H1 (cell line): ENCODE data around the gene TMEM181. TPM values are rescaled to one million over a fixed set of nuclear protein-coding genes. Genes with fewer than 3 reads are reported as not detected.

Experiments used
- CTCF ChIA-PET: fragments of 300-600 bp; sonication (Branson Sonifier 250); formaldehyde crosslinking; loops from one replicate; lab custom pipeline; 2021; ENCODE audit not compliant: partially characterized antibody; lab: Charles Lee
- POLR2A ChIA-PET: fragments of 300-600 bp; sonication (Branson Sonifier 250); formaldehyde crosslinking; loops from one replicate; lab custom pipeline; 2021; ENCODE audit warnings: inconsistent platforms; ENCODE audit not compliant: partially characterized antibody; lab: Charles Lee
- DNase-seq, 2 experiments: peaks; one replicate each; pipeline versions ENCODE4 v3.0.0 to v3.0.0-alpha.2; 2010 to 2022; ENCODE audit warnings: low spot score in 2 of 2, low read depth in 1 of 2, mixed read lengths in 1 of 2
- FAIRE-seq: peaks from 2 replicates; lab custom pipeline; 2011; peaks lifted over from hg19 to GRCh38; lab: Jason Lieb, UNC
- H2AFZ ChIP-seq: 2 replicates; pipeline ENCODE4 v1.8.1; 2012; ENCODE audit warnings: low read length, inconsistent platforms
- H2AK5ac ChIP-seq: 2 replicates; pipeline ENCODE4 v1.6.1; 2013; ENCODE audit warnings: low read depth, low read length
- H2BK120ac ChIP-seq: replicated peaks from 2 replicates; pipeline ENCODE3; 2013; ENCODE audit warnings: low read depth, low read length, inconsistent platforms
- H2BK12ac ChIP-seq: 2 replicates; pipeline ENCODE4 v1.6.1; 2013; ENCODE audit warnings: low read depth, low read length
- H2BK15ac ChIP-seq: 2 replicates; pipeline ENCODE4 v1.6.1; 2013; ENCODE audit warnings: low read length
- H2BK20ac ChIP-seq: 2 replicates; pipeline ENCODE4 v1.6.1; 2013; ENCODE audit warnings: low read length
- H2BK5ac ChIP-seq: 2 replicates; pipeline ENCODE4 v1.6.1; 2013; ENCODE audit warnings: low read depth, low read length
- H3K14ac ChIP-seq: 2 replicates; pipeline ENCODE4 v1.6.1; 2013; ENCODE audit warnings: inconsistent platforms; ENCODE audit not compliant: insufficient read length
- H3K18ac ChIP-seq: 2 replicates; pipeline ENCODE4 v1.6.1; 2013; ENCODE audit warnings: low read length; ENCODE audit errors: extremely low read depth
- H3K23ac ChIP-seq: 2 replicates; pipeline ENCODE4 v1.6.1; 2013; ENCODE audit warnings: inconsistent platforms; ENCODE audit not compliant: insufficient read length
- H3K23me2 ChIP-seq: 2 replicates; pipeline ENCODE4 v1.6.1; 2013; ENCODE audit warnings: low read depth, low read length
- H3K27ac ChIP-seq: 2 replicates; pipeline ENCODE4 v1.6.1; 2011; ENCODE audit warnings: low read depth, low read length, inconsistent platforms
- H3K27me3 ChIP-seq, 4 experiments: replicated peaks in 1 of 4; 1 replicate in 1 of 4; 2 replicates in 3 of 4; pipeline versions ENCODE4 v1.6.1 to v1.8.1; 2011 to 2013; ENCODE audit warnings: low read length in 3 of 4, mild to moderate bottlenecking in 3 of 4, inconsistent platforms in 2 of 4, mixed read lengths in 2 of 4, moderate library complexity in 1 of 4; ENCODE audit not compliant: control insufficient read depth in 3 of 4, insufficient read depth in 3 of 4; ENCODE audit errors: extremely low read depth in 1 of 4
- H3K36me3 ChIP-seq, 4 experiments: 2 replicates each; pipeline versions ENCODE4 v1.6.1 to v1.8.1; 2011 to 2013; ENCODE audit warnings: mild to moderate bottlenecking in 4 of 4, low read length in 3 of 4, moderate library complexity in 2 of 4, control low read depth in 1 of 4, inconsistent platforms in 1 of 4; ENCODE audit not compliant: insufficient read depth in 4 of 4, control insufficient read depth in 2 of 4
- H3K4ac ChIP-seq: replicated peaks from 2 replicates; pipeline ENCODE3; 2013; ENCODE audit warnings: low read length, low read depth, mixed read lengths, inconsistent platforms; ENCODE audit not compliant: insufficient read length
- H3K4me1 ChIP-seq, 4 experiments: replicated peaks in 1 of 4; 1 replicate in 1 of 4; 2 replicates in 3 of 4; pipeline versions ENCODE4 v1.6.1 to v1.8.1; 2011 to 2013; ENCODE audit warnings: low read length in 3 of 4, inconsistent platforms in 2 of 4, mixed read lengths in 1 of 4; ENCODE audit not compliant: insufficient read depth in 4 of 4, control insufficient read depth in 3 of 4
- H3K4me2 ChIP-seq, 2 experiments: 2 replicates each; pipeline versions ENCODE4 v1.6.1 to v1.8.1; 2011 to 2013; ENCODE audit warnings: low read depth in 2 of 2, low read length in 2 of 2, control low read depth in 1 of 2, inconsistent platforms in 1 of 2, mild to moderate bottlenecking in 1 of 2; ENCODE audit not compliant: insufficient read depth in 1 of 2
- H3K4me3 ChIP-seq, 4 experiments: fragments of 200-600, 300-600 bp in 1 of 4; sonication (generic), shearing (Covaris generic), sonication (Bioruptor Twin) in 1 of 4; 2 replicates each; pipeline versions ENCODE4 v1.5.1 to v1.8.1; 2011 to 2016; ENCODE audit warnings: low read length in 4 of 4, low read depth in 3 of 4, control low read depth in 2 of 4, inconsistent platforms in 2 of 4, mild to moderate bottlenecking in 2 of 4, mixed read lengths in 1 of 4, moderate library complexity in 1 of 4; ENCODE audit not compliant: insufficient read depth in 2 of 4; ENCODE audit errors: extremely low read depth in 1 of 4
- H3K56ac ChIP-seq: replicated peaks from 2 replicates; pipeline ENCODE3; 2013; ENCODE audit warnings: low read depth, mild to moderate bottlenecking, mixed read lengths, low read length, inconsistent platforms; ENCODE audit not compliant: insufficient read length
- H3K79me1 ChIP-seq: 2 replicates; pipeline ENCODE4 v1.6.1; 2013; ENCODE audit warnings: low read depth, low read length, control low read depth
- H3K79me2 ChIP-seq, 2 experiments: 2 replicates each; pipeline versions ENCODE4 v1.6.1 to v1.8.1; 2012 to 2013; ENCODE audit warnings: low read length in 2 of 2, mild to moderate bottlenecking in 2 of 2, inconsistent platforms in 1 of 2; ENCODE audit not compliant: insufficient read depth in 2 of 2, control insufficient read depth in 1 of 2
- H3K9ac ChIP-seq, 4 experiments: replicated peaks in 1 of 4; 1 replicate in 1 of 4; 2 replicates in 3 of 4; pipeline versions ENCODE4 v1.6.1 to v1.8.1; 2011 to 2013; ENCODE audit warnings: low read depth in 3 of 4, low read length in 3 of 4, control low read depth in 2 of 4, mild to moderate bottlenecking in 2 of 4, moderate library complexity in 2 of 4, inconsistent platforms in 1 of 4; ENCODE audit errors: extremely low read depth in 1 of 4
- H3K9me3 ChIP-seq, 2 experiments: 2 replicates each; pipeline versions ENCODE4 v1.6.1 to v1.8.1; 2012 to 2013; ENCODE audit warnings: mild to moderate bottlenecking in 2 of 2, moderate library complexity in 2 of 2, control low read depth in 1 of 2, inconsistent platforms in 1 of 2, low read depth in 1 of 2, low read length in 1 of 2, mixed read lengths in 1 of 2; ENCODE audit not compliant: insufficient read depth in 2 of 2
- H4K20me1 ChIP-seq, 2 experiments: replicated peaks in 1 of 2; 2 replicates each; pipeline versions ENCODE3 to v1.8.1; 2011 to 2013; ENCODE audit warnings: inconsistent platforms in 2 of 2, low read length in 2 of 2, mild to moderate bottlenecking in 1 of 2; ENCODE audit not compliant: insufficient read depth in 2 of 2, control insufficient read depth in 1 of 2
- H4K5ac ChIP-seq: 2 replicates; pipeline ENCODE4 v1.6.1; 2013; ENCODE audit warnings: low read length, low read depth, mixed read lengths, inconsistent platforms; ENCODE audit not compliant: insufficient read length
- H4K8ac ChIP-seq: 2 replicates; pipeline ENCODE4 v1.8.0; 2013; ENCODE audit warnings: mild to moderate bottlenecking, moderate library complexity, low read length, inconsistent platforms; ENCODE audit not compliant: insufficient read depth; ENCODE audit errors: extremely low read depth
- H4K91ac ChIP-seq: replicated peaks from 2 replicates; pipeline ENCODE3; 2013; ENCODE audit warnings: low read length, mixed read lengths, inconsistent platforms; ENCODE audit not compliant: insufficient read length
- HDAC2 ChIP-seq, 2 experiments: fragments of 300-600 bp in 1 of 2; sonication (generic) in 1 of 2; IDR thresholded peaks; 2 replicates each; pipeline ENCODE4 v1.6.1; 2011 to 2012; ENCODE audit warnings: low read depth in 2 of 2, low read length in 2 of 2, mild to moderate bottlenecking in 2 of 2, moderate library complexity in 2 of 2, borderline replicate concordance in 1 of 2, inconsistent platforms in 1 of 2
- PHF8 ChIP-seq: fragments of 200-600 bp; sonication (generic); conservative IDR thresholded peaks from 2 replicates; pipeline ENCODE4 v1.7.1; 2012; ENCODE audit warnings: low read depth, mild to moderate bottlenecking, inconsistent platforms, low read length, moderate library complexity
- POLR2A ChIP-seq, 2 experiments: IDR thresholded peaks; 1 replicate in 1 of 2; 2 replicates in 1 of 2; pipeline ENCODE4 v1.6.1; 2011; ENCODE audit warnings: low read depth in 2 of 2, low read length in 2 of 2, mild to moderate bottlenecking in 2 of 2; ENCODE audit errors: control extremely low read depth in 1 of 2
- RBBP5 ChIP-seq: IDR thresholded peaks from 2 replicates; pipeline ENCODE4 v1.7.1; 2012; ENCODE audit warnings: low read depth, mild to moderate bottlenecking, inconsistent platforms, low read length, moderate library complexity, borderline replicate concordance
- SP2 ChIP-seq: IDR thresholded peaks from 2 replicates; pipeline ENCODE4 v1.6.1; 2012; ENCODE audit warnings: mild to moderate bottlenecking, low read length, inconsistent platforms
- SUZ12 ChIP-seq: fragments of 200-600 bp; sonication (generic); IDR thresholded peaks from 2 replicates; pipeline ENCODE4 v1.6.1; 2012; ENCODE audit warnings: mild to moderate bottlenecking, inconsistent platforms, low read length, moderate library complexity, mixed read lengths
- TBP ChIP-seq: IDR thresholded peaks from 2 replicates; pipeline ENCODE4 v1.6.1; 2011; ENCODE audit warnings: low read depth, low read length, improper control_type of control experiment
- TEAD4 ChIP-seq: IDR thresholded peaks from 2 replicates; pipeline ENCODE4 v1.6.1; 2012; ENCODE audit warnings: low read depth, low read length, inconsistent platforms, mixed read lengths
- USF2 ChIP-seq: IDR thresholded peaks from 2 replicates; pipeline ENCODE4 v1.6.1; 2011; ENCODE audit warnings: low read length, improper control_type of control experiment
- WGBS, 2 experiments: shearing (Covaris generic) in 1 of 2; methylation state at CpG; one replicate each; pipeline versions ENCODE4 v1.1.6 to v1.1.7; 2013 to 2015; ENCODE audit warnings: low lambda C conversion rate in 2 of 2, mixed read lengths in 2 of 2, inconsistent platforms in 1 of 2, low coverage in 1 of 2, missing lambda C conversion rate in 1 of 2; ENCODE audit not compliant: insufficient replicate concordance in 2 of 2, insufficient coverage in 1 of 2, insufficient read length in 1 of 2; ENCODE audit errors: extremely low coverage in 1 of 2, missing lambda C conversion rate in 1 of 2; 5-methylcytosine and 5-hydroxymethylcytosine counted together
- polyA plus RNA-seq, 7 experiments: library from polyadenylated mRNA; depleted of rRNA in 3 of 7; stranded (reverse) in 5 of 7; unstranded in 2 of 7; fragments of >200 nt in 5 of 7; fragments of 200-250 nt in 2 of 7; gene quantifications; 1 replicate in 5 of 7; 2 replicates in 1 of 7; 4 replicates in 1 of 7; pipeline versions ENCODE4 v1.2.1 to v1.2.3, GENCODE V29; 2011 to 2013; ENCODE audit warnings: missing spikeins in 2 of 7, mixed read lengths in 2 of 7
- total RNA-seq: library from RNA; stranded (reverse); fragmentation: NEBNext Ultra II Directional; extraction: Animal tissue kit (Norgen Biotek cat#: 25700); gene quantifications from 2 replicates; pipeline ENCODE4 v1.2.1, GENCODE V29; 2021

Gene TMEM181
- total and polyA plus RNA-seq, 2 of the 8 experiments (the other 6 are each of a cell fraction or from before 2014, with no cell fraction given) = 8.6 to 19.0 TPM

- peak overlapping the region; percentile 9; the same call in 1 of the 2 replicates for H2AK5ac ChIP-seq
- H3K9me3 ChIP-seq = no peaks in the 10 kb centered on the region
- no peak overlapping the region for H3K56ac ChIP-seq
- H4K5ac ChIP-seq = no peak overlapping the region
- H3K27me3 ChIP-seq = no peaks in the 10 kb centered on the region
- H2BK5ac ChIP-seq = peak overlapping the region; percentile 96
- DNase-seq (peak; percentile 69 to 87), FAIRE-seq (peak; percentile 69)
- H3K23ac ChIP-seq = no peak overlapping the region
- H3K79me1 ChIP-seq = no peaks in the 10 kb centered on the region; the same call in 1 of the 2 replicates
- POLR2A ChIA-PET = interaction anchor here (0.6 to 2.3 kb wide), 15 partner anchors 9 to 1107 kb away, joined by 3 to 13 read pairs (median 3); partner anchors contain the start of gene DYNLT1
- H4K20me1 ChIP-seq = no peaks in the 10 kb centered on the region
- H3K27ac ChIP-seq = peak overlapping the region; percentile 86
- no peak overlapping the region for H4K91ac ChIP-seq
- peak overlapping the region; percentile 18 to 39 (median 28); a peak in 7 of 8 replicates for H3K4me3 ChIP-seq
- no peak overlapping the region for H2BK15ac ChIP-seq
- H3K23me2 ChIP-seq = no peaks in the 10 kb centered on the region
- H3K14ac ChIP-seq = no peak overlapping the region
- no peak overlapping the region for H2BK20ac ChIP-seq
- no peak overlapping the region for H4K8ac ChIP-seq
- 37% methylated on average over 14 of the region's 14 CpGs; no CpG with 5 or more reads in 1 of the 2 experiments for WGBS, 2 experiments
- peaks cover 17 to 38% (median 27%) of the 10 kb centered on the region in 4 experiments for H3K36me3 ChIP-seq
- H2AFZ ChIP-seq = no peak overlapping the region
- peak overlapping the region; percentile 99; the same call in 1 of the 2 replicates for H2BK12ac ChIP-seq
- no peak overlapping the region for H3K4ac ChIP-seq
- CTCF ChIA-PET = interaction anchor here (1.0 to 2.8 kb wide), 5 partner anchors 12 to 398 kb away, joined by 3 to 11 read pairs (median 5); no protein-coding TSS in a partner anchor
- peaks cover 7 to 15% (median 10%) of the 10 kb centered on the region in 4 experiments; a peak in 5 of 7 replicates for H3K4me1 ChIP-seq
- peaks cover 0 to 6% of the 10 kb centered on the region in 2 experiments; a peak in 1 of 4 replicates for H3K79me2 ChIP-seq
- peak overlapping the region; percentile 57 to 94 for H3K4me2 ChIP-seq
- peak overlapping the region; percentile 41 to 68 (median 48) for H3K9ac ChIP-seq
- H2BK120ac ChIP-seq = no peak overlapping the region
- H3K18ac ChIP-seq = peak overlapping the region; percentile 87; the same call in 1 of the 2 replicates
- no peak for TF ChIP-seq PHF8
- TF ChIP-seq POLR2A (IDR thresholded peaks at IDR 0.05; ENCODE audit: control extremely low read depth in 1 of 2, low read depth in 2 of 2, low read length in 2 of 2) = peak in 1 of 2 experiments; percentile 37; a peak in 1 of 3 replicates
- peak; percentile 98; the same call in 1 of the 2 replicates for TF ChIP-seq RBBP5
- TF ChIP-seq HDAC2 (IDR thresholded peaks at IDR 0.05; ENCODE audit: borderline replicate concordance in 1 of 2, low read depth in 2 of 2, low read length in 2 of 2) = 0 out of 4 replicates have a peak, but pooled peaks of 1 of the 2 experiments have one; percentile 34
- TF ChIP-seq SP2 = no peak
- TF ChIP-seq TEAD4 = peak; percentile 96
- no peak for TF ChIP-seq USF2
- no peak for TF ChIP-seq SUZ12
- peak; percentile 38; the same call in 1 of the 2 replicates for TF ChIP-seq TBP
These were observed 51.9 kb downstream of the TMEM181 start for GRCh38 chr6:158611541-158612370.
